Cardiac fibroblast (primary cell): ENCODE measurements around the gene SLC26A8.
"Not testable (repeated sequence)": the region's sequence is repeated elsewhere in the genome, so short reads cannot be mapped to it uniquely, and the experiment has no call there.

ENCODE experiments used
- DNase-seq, 2 donors: peaks; one replicate each; pipeline versions ENCODE4 v3.0.0 to v3.0.0-alpha.2; 2010; ENCODE audit warnings: low read depth in 2 of 2
- H3K4me3 ChIP-seq, 2 donors: replicated peaks in 1 of 2; 1 replicate in 1 of 2; 2 replicates in 1 of 2; pipeline ENCODE4 v1.5.1; 2011; ENCODE audit warnings: low read depth in 2 of 2, low read length in 2 of 2, mild to moderate bottlenecking in 2 of 2, moderate library complexity in 1 of 2
- CTCF ChIP-seq: IDR thresholded peaks from one replicate; pipeline ENCODE4 v1.5.1; 2011; ENCODE audit warnings: low read depth, mild to moderate bottlenecking, low read length, inconsistent platforms

SLC26A8 gene

GRCh38 chr6:36020154-36020553 is 4.3 kb downstream of the SLC26A8 start:
- H3K4me3 ChIP-seq, result no peak overlapping the region
- TF ChIP-seq CTCF, result no peak
- DNase-seq, result no peak

GRCh38 chr6:36019167-36019566 is 5.3 kb downstream of the SLC26A8 start:
- no peak for DNase-seq
- no peak for TF ChIP-seq CTCF
- H3K4me3 ChIP-seq, result no peak overlapping the region

- no peak overlapping the region for H3K4me3 ChIP-seq
- TF ChIP-seq CTCF, result no peak
- no peak for DNase-seq
Measured at GRCh38 chr6:36018339-36018738, 6.1 kb downstream of the SLC26A8 start.

GRCh38 chr6:36015666-36016065 is 8.8 kb downstream of the SLC26A8 start:
- no peak for TF ChIP-seq CTCF
- H3K4me3 ChIP-seq, result no peak overlapping the region
- no peak for DNase-seq

- no peak for DNase-seq
- TF ChIP-seq CTCF, result no peak
- H3K4me3 ChIP-seq, result no peak overlapping the region
Measured at GRCh38 chr6:36000451-36000850, 24.0 kb downstream of the SLC26A8 start.

GRCh38 chr6:35993150-35993549 is 31.3 kb downstream of the SLC26A8 start:
- DNase-seq, result no peak
- H3K4me3 ChIP-seq, result no peak overlapping the region
- TF ChIP-seq CTCF, result no peak

GRCh38 chr6:35988047-35988446 is 36.4 kb downstream of the SLC26A8 start:
- not testable (repeated sequence) for DNase-seq, H3K4me3 ChIP-seq

- TF ChIP-seq CTCF, result no peak
- DNase-seq, result no peak
- no peak overlapping the region for H3K4me3 ChIP-seq
Measured at GRCh38 chr6:35984701-35985100, 39.7 kb downstream of the SLC26A8 start.
